K562 (cell line): ENCODE results near the gene TXNRD2. TPM values are rescaled to one million over a fixed set of nuclear protein-coding genes. Genes with fewer than 3 reads are reported as not detected.

Source experiments
- ATF4 ChIP-seq: fragments of 450-650 bp; formaldehyde crosslinking; IDR thresholded peaks from 2 replicates; pipeline ENCODE4 v1.4.0; 2022; ENCODE audit warnings: mild to moderate bottlenecking, moderate library complexity
- C11orf30 ChIP-seq: fragments of 450-650 bp; IDR thresholded peaks from 2 replicates; pipeline ENCODE4 v1.6.1; 2016; ENCODE audit warnings: low read depth, mild to moderate bottlenecking
- CREB1 ChIP-seq, 2 experiments: sonication (generic) in 1 of 2; formaldehyde crosslinking in 1 of 2; IDR thresholded peaks; 2 replicates each; pipeline versions ENCODE4 v1.6.1 to v1.8.0; 2012 to 2022; ENCODE audit warnings: inconsistent platforms in 1 of 2, mild to moderate bottlenecking in 1 of 2, missing genetic modification reagents in 1 of 2, moderate library complexity in 1 of 2
- CREM ChIP-seq: IDR thresholded peaks from 2 replicates; pipeline ENCODE4 v1.6.1; 2014; ENCODE audit warnings: antibody characterized with exemption, low read depth
- ETS1 ChIP-seq: conservative IDR thresholded peaks from 2 replicates; pipeline ENCODE4 v1.6.1; 2011; ENCODE audit warnings: low read depth, mild to moderate bottlenecking, low read length; ENCODE audit not compliant: control insufficient read depth
- ETV5 ChIP-seq: sonication (generic); formaldehyde crosslinking; IDR thresholded peaks from 2 replicates; pipeline ENCODE4 v1.4.0; 2020; ENCODE audit warnings: low read depth, mild to moderate bottlenecking, missing genetic modification reagents
- FOXK2 ChIP-seq, 2 experiments: fragments of 450-650 bp; IDR thresholded peaks in 1 of 2; conservative IDR thresholded peaks in 1 of 2; 2 replicates each; pipeline ENCODE4 v1.6.1; 2016; ENCODE audit warnings: low read depth in 2 of 2, mild to moderate bottlenecking in 1 of 2
- ID3 ChIP-seq, 2 experiments: fragments of 250-450 bp in 1 of 2; fragments of 450-650 bp in 1 of 2; sonication (Bioruptor Pico) in 1 of 2; IDR thresholded peaks; 2 replicates each; pipeline versions ENCODE4 v1.6.1 to v1.8.0; 2016 to 2021; ENCODE audit warnings: mild to moderate bottlenecking in 2 of 2, moderate library complexity in 2 of 2, missing compliant biosample characterization in 1 of 2, missing genetic modification characterization in 1 of 2
- MXD1 ChIP-seq: fragments of 250-450 bp; sonication (Bioruptor Pico); IDR thresholded peaks from 2 replicates; pipeline ENCODE4 v1.8.0; 2021; ENCODE audit warnings: borderline replicate concordance, mild to moderate bottlenecking, moderate library complexity; ENCODE audit not compliant: poor library complexity, severe bottlenecking
- NFATC3 ChIP-seq: fragments of 450-650 bp; IDR thresholded peaks from 2 replicates; pipeline ENCODE4 v1.6.1; 2017; ENCODE audit warnings: mild to moderate bottlenecking
- SIRT6 ChIP-seq: IDR thresholded peaks from one replicate; pipeline ENCODE4 v1.6.1; 2012; ENCODE audit warnings: low read depth, mild to moderate bottlenecking, control low read depth, inconsistent platforms, low read length, moderate library complexity
- SUPT5H ChIP-seq: fragments of 450-650 bp; IDR thresholded peaks from 2 replicates; pipeline ENCODE4 v1.6.1; 2016
- THRAP3 ChIP-seq: fragments of 450-650 bp; IDR thresholded peaks from 2 replicates; pipeline ENCODE4 v1.6.1; 2016; ENCODE audit warnings: mild to moderate bottlenecking, inconsistent platforms, borderline replicate concordance
- ZKSCAN8 ChIP-seq: fragments of 200-800 bp; sonication (Bioruptor generic); IDR thresholded peaks from 2 replicates; pipeline ENCODE4 v1.6.1; 2016; ENCODE audit warnings: missing genetic modification characterization, missing compliant biosample characterization
- ZNF444 ChIP-seq: fragments of 250-450 bp; sonication (Bioruptor Pico); IDR thresholded peaks from 2 replicates; pipeline ENCODE4 v1.4.0; 2020; ENCODE audit warnings: mild to moderate bottlenecking, moderate library complexity
- ZNF445 ChIP-seq: fragments of 250-450 bp; sonication (Bioruptor Pico); IDR thresholded peaks from 2 replicates; pipeline ENCODE4 v1.4.0; 2020; ENCODE audit warnings: low read depth, mild to moderate bottlenecking, moderate library complexity
- ZNF561 ChIP-seq: fragments of 450-650 bp; formaldehyde crosslinking; conservative IDR thresholded peaks from 2 replicates; pipeline ENCODE4 v1.4.0; 2020; ENCODE audit warnings: mild to moderate bottlenecking, moderate library complexity
- ZNF639 ChIP-seq, 2 experiments: fragments of 200-800 bp in 1 of 2; sonication (Bioruptor generic) in 1 of 2; sonication (generic) in 1 of 2; formaldehyde crosslinking in 1 of 2; IDR thresholded peaks in 1 of 2; conservative IDR thresholded peaks in 1 of 2; 2 replicates each; pipeline versions ENCODE4 v1.5.0 to v1.6.1; 2016 to 2020; ENCODE audit warnings: missing compliant biosample characterization in 1 of 2, missing genetic modification characterization in 1 of 2, missing genetic modification reagents in 1 of 2
- ZNF764 ChIP-seq: fragments of 250-450 bp; sonication (Bioruptor Pico); IDR thresholded peaks from 2 replicates; pipeline ENCODE4 v1.4.0; 2020; ENCODE audit warnings: low read depth, mild to moderate bottlenecking, moderate library complexity
- ZNF79 ChIP-seq: fragments of 250-450 bp; sonication (Bioruptor Pico); IDR thresholded peaks from 2 replicates; pipeline ENCODE4 v1.4.0; 2020; ENCODE audit warnings: low read depth, mild to moderate bottlenecking, moderate library complexity
- polyA plus RNA-seq, 8 experiments: library from polyadenylated mRNA; depleted of rRNA in 4 of 8; stranded (reverse) in 5 of 8; unstranded in 3 of 8; fragments of >200 nt; fragmentation: Nextera tagmentation in 2 of 8; fragmentation: Illumina TruSeq in 1 of 8; extraction: Ambion mirVana in 2 of 8; extraction: Trizol in 1 of 8; gene quantifications; 2 replicates each; pipeline versions ENCODE4 v1.2.1 to v1.2.3, GENCODE V29; 2011 to 2014; ENCODE audit warnings: inconsistent platforms in 1 of 8, missing spikeins in 1 of 8
- total RNA-seq, 7 experiments: library from RNA; depleted of rRNA in 6 of 7; stranded (reverse); fragments of >200 nt in 6 of 7; fragmentation: Illumina TruSeq in 2 of 7; extraction: Trizol in 2 of 7; gene quantifications; 2 replicates each; pipeline versions ENCODE4 v1.2.1 to v1.2.3, GENCODE V29; 2011 to 2021; ENCODE audit warnings: low replicate concordance in 1 of 7

TXNRD2 gene
- total and polyA plus RNA-seq, 9 of the 15 experiments (the other 6 are each of a cell fraction or from before 2014, with no cell fraction given): 3.3 to 80.2 (median 49.4) TPM

- TF ChIP-seq ZKSCAN8 (no peak), ZNF79 (CRISPR knock-in tag) (no peak), ETS1 (0 out of 2 replicates have a peak, but pooled peaks have one; percentile 44), MXD1 (CRISPR knock-in tag) (no peak), ZNF561 (CRISPR knock-in tag) (no peak), SUPT5H (no peak), ZNF764 (CRISPR knock-in tag) (0 out of 2 replicates have a peak, but pooled peaks have one; percentile 26), ZNF639 (CRISPR knock-in tag; conservative IDR thresholded peaks at IDR 0.05 in 1 of 2, IDR thresholded peaks at IDR 0.05 in 1 of 2) (0 out of 4 replicates have a peak, but pooled peaks of 1 of the 2 experiments have one; percentile 71), CREM (no peak), ATF4 (CRISPR knock-in tag) (no peak), NFATC3 (no peak), ZNF444 (CRISPR knock-in tag) (no peak), THRAP3 (no peak), CREB1 (IDR thresholded peaks at IDR 0.05) (no peak), CREB1 (CRISPR knock-in tag; IDR thresholded peaks at IDR 0.05) (no peak), FOXK2 (conservative IDR thresholded peaks at IDR 0.05 in 1 of 2, IDR thresholded peaks at IDR 0.05 in 1 of 2; ENCODE audit: low read depth in 2 of 2) (no peak), ETV5 (CRISPR knock-in tag) (no peak), ZNF445 (no peak), C11orf30 (no peak), ID3 (CRISPR knock-in tag; IDR thresholded peaks at IDR 0.05) (no peak), ID3 (tag; IDR thresholded peaks at IDR 0.05) (peak; percentile 54; the same call in 1 of the 2 replicates), SIRT6 (no peak)
Observed at GRCh38 chr22:19917389-19918138, 24.1 kb downstream of the TXNRD2 start (continued).
